Glutamatergic neuron (in vitro differentiated cells): Measurements from ENCODE around the gene AMZ2. TPM values are rescaled to one million over a fixed set of nuclear protein-coding genes. Genes with fewer than 3 reads are reported as not detected.
"Not testable (repeated sequence)": the region's sequence is repeated elsewhere in the genome, so short reads cannot be mapped to it uniquely, and the experiment has no call there.

ENCODE experiments used
- DNase-seq: peaks from one replicate; pipeline ENCODE4 v3.0.0; 2022
- H3K27ac Mint-ChIP-seq: one replicate; pipeline ENCODE4 v1.8.0; 2020; ENCODE audit warnings: mild to moderate bottlenecking, mixed read lengths, inconsistent platforms; ENCODE audit not compliant: unreplicated experiment
- H3K27me3 Mint-ChIP-seq: one replicate; pipeline ENCODE4 v1.8.0; 2020; ENCODE audit warnings: mild to moderate bottlenecking, moderate library complexity, mixed read lengths, inconsistent platforms; ENCODE audit not compliant: unreplicated experiment
- H3K36me3 Mint-ChIP-seq: one replicate; pipeline ENCODE4 v1.8.0; 2020; ENCODE audit warnings: mild to moderate bottlenecking, mixed read lengths, inconsistent platforms; ENCODE audit not compliant: unreplicated experiment
- H3K4me1 Mint-ChIP-seq: one replicate; pipeline ENCODE4 v1.8.0; 2020; ENCODE audit warnings: mild to moderate bottlenecking, low read depth, mixed read lengths, inconsistent platforms; ENCODE audit not compliant: unreplicated experiment
- H3K4me3 Mint-ChIP-seq: one replicate; pipeline ENCODE4 v1.8.0; 2020; ENCODE audit warnings: mild to moderate bottlenecking, mixed read lengths, inconsistent platforms; ENCODE audit not compliant: unreplicated experiment
- H3K9me3 Mint-ChIP-seq: one replicate; pipeline ENCODE4 v1.8.0; 2020; ENCODE audit warnings: mild to moderate bottlenecking, moderate library complexity, mixed read lengths, inconsistent platforms; ENCODE audit not compliant: unreplicated experiment
- CTCF ChIP-seq: fragments of 200-600 bp; sonication (generic); IDR thresholded peaks from one replicate; pipeline ENCODE4 v1.5.0; 2021; ENCODE audit not compliant: partially characterized antibody, unreplicated experiment
- total RNA-seq: library from RNA; stranded (reverse); fragmentation: NEBNext Ultra II Directional; extraction: Animal tissue kit (Norgen Biotek cat#: 25700); gene quantifications from one replicate; pipeline ENCODE4 v1.2.1, GENCODE V29; 2021; ENCODE audit not compliant: unreplicated experiment

Gene AMZ2
- total RNA-seq, 1 donor from 2014 or later, result 68.5 TPM

GRCh38 chr17:68257934-68258333, 10.1 kb downstream of the AMZ2 start:
- H3K27ac Mint-ChIP-seq, result no peak overlapping the region
- peaks cover 1% of the 10 kb centered on the region for H3K9me3 Mint-ChIP-seq
- H3K4me3 Mint-ChIP-seq, result no peak overlapping the region
- no peak for DNase-seq
- H3K4me1 Mint-ChIP-seq, result peaks cover 18% of the 10 kb centered on the region
- no peak for TF ChIP-seq CTCF
- H3K36me3 Mint-ChIP-seq, result no peaks in the 10 kb centered on the region
- H3K27me3 Mint-ChIP-seq, result peaks cover 10% of the 10 kb centered on the region

GRCh38 chr17:68258890-68259647, 11.2 kb downstream of the AMZ2 start:
- Mint-ChIP-seq H3K4me3 (peak overlapping the region; percentile 74), H3K4me1 (peaks cover 19% of the 10 kb centered on the region), H3K27ac (peak overlapping the region; percentile 68)
- not testable (repeated sequence) for H3K9me3 Mint-ChIP-seq, H3K36me3 Mint-ChIP-seq, H3K27me3 Mint-ChIP-seq
- DNase-seq, result peak; percentile 76

- not testable (repeated sequence) for DNase-seq, H3K27me3 Mint-ChIP-seq, H3K9me3 Mint-ChIP-seq, H3K36me3 Mint-ChIP-seq
- Mint-ChIP-seq H3K4me1 (peaks cover 19% of the 10 kb centered on the region), H3K27ac (peak overlapping the region; percentile 50), H3K4me3 (peak overlapping the region; percentile 22)
Measured at GRCh38 chr17:68259648-68259951, 11.8 kb downstream of the AMZ2 start.

- H3K4me1 Mint-ChIP-seq, result peaks cover 19% of the 10 kb centered on the region
- no peak for DNase-seq
- H3K27me3 Mint-ChIP-seq, result peaks cover 7% of the 10 kb centered on the region
- no peak overlapping the region for H3K27ac Mint-ChIP-seq
- H3K9me3 Mint-ChIP-seq, result peaks cover 1% of the 10 kb centered on the region
- H3K4me3 Mint-ChIP-seq, result no peak overlapping the region
- TF ChIP-seq CTCF, result no peak
- H3K36me3 Mint-ChIP-seq, result no peaks in the 10 kb centered on the region
Measured at GRCh38 chr17:68260051-68260762, 12.4 kb downstream of the AMZ2 start.

GRCh38 chr17:68262467-68262866, 14.6 kb downstream of the AMZ2 start:
- not testable (repeated sequence) for H3K27me3 Mint-ChIP-seq, H3K9me3 Mint-ChIP-seq, H3K27ac Mint-ChIP-seq, H3K36me3 Mint-ChIP-seq, DNase-seq, H3K4me3 Mint-ChIP-seq
- peaks cover 17% of the 10 kb centered on the region for H3K4me1 Mint-ChIP-seq

GRCh38 chr17:68263101-68263681, 15.3 kb downstream of the AMZ2 start:
- H3K36me3 Mint-ChIP-seq, H3K9me3 Mint-ChIP-seq, H3K27ac Mint-ChIP-seq, H3K4me3 Mint-ChIP-seq, H3K27me3 Mint-ChIP-seq: not testable (repeated sequence)
- DNase-seq, result peak; percentile 18
- peaks cover 16% of the 10 kb centered on the region for H3K4me1 Mint-ChIP-seq
- peak; percentile 74 for TF ChIP-seq CTCF

GRCh38 chr17:68265833-68266232, 18.0 kb downstream of the AMZ2 start:
- DNase-seq, H3K4me3 Mint-ChIP-seq, H3K36me3 Mint-ChIP-seq, H3K27me3 Mint-ChIP-seq, H3K9me3 Mint-ChIP-seq, H3K27ac Mint-ChIP-seq: not testable (repeated sequence)
- peaks cover 11% of the 10 kb centered on the region for H3K4me1 Mint-ChIP-seq
